ENCODE data around the gene UBE2H. TPM values are rescaled to one million over a fixed set of nuclear protein-coding genes. Genes with fewer than 3 reads are reported as not detected.
"Not testable (repeated sequence)": the region's sequence is repeated elsewhere in the genome, so short reads cannot be mapped to it uniquely, and the experiment has no call there.

UBE2H gene
- total RNA-seq, 2 experiments from 2014 or later: 52.1 to 52.5 TPM

GRCh38 chr7:129865925-129866201 is 86.9 kb downstream of the UBE2H start:
- Mint-ChIP-seq H3K36me3 (ENCODE audit: low read depth) (peaks cover 38% of the 10 kb centered on the region), H3K4me3 (no peak overlapping the region), H3K9me3 (no peaks in the 10 kb centered on the region), H3K4me1 (ENCODE audit: low read depth) (peaks cover 64% of the 10 kb centered on the region), H3K27ac (no peak overlapping the region), H3K27me3 (no peaks in the 10 kb centered on the region)
- peaks cover 17% of the 10 kb centered on the region for H3K4me1 ChIP-seq (ENCODE audit: insufficient read depth, low read length)
- H3K4me3 ChIP-seq (ENCODE audit: low read length): no peak overlapping the region
- H3K27ac ChIP-seq (ENCODE audit: low read depth in 1 of 2, low read length in 2 of 2): no peak overlapping the region
- POLR2A ChIA-PET: no interaction called here
- CTCF ChIA-PET: no interaction called here
- intact Hi-C loops (cut with DNase I, micrococcal nuclease): no loop called here
- no peaks in the 10 kb centered on the region for H3K36me3 ChIP-seq (ENCODE audit: insufficient read depth, low read length)
- H3K27me3 ChIP-seq (ENCODE audit: control insufficient read depth in 1 of 2, insufficient read depth in 2 of 2, low read length in 2 of 2): no peaks in the 10 kb centered on the region
- TF ChIP-seq, protein P1, sequence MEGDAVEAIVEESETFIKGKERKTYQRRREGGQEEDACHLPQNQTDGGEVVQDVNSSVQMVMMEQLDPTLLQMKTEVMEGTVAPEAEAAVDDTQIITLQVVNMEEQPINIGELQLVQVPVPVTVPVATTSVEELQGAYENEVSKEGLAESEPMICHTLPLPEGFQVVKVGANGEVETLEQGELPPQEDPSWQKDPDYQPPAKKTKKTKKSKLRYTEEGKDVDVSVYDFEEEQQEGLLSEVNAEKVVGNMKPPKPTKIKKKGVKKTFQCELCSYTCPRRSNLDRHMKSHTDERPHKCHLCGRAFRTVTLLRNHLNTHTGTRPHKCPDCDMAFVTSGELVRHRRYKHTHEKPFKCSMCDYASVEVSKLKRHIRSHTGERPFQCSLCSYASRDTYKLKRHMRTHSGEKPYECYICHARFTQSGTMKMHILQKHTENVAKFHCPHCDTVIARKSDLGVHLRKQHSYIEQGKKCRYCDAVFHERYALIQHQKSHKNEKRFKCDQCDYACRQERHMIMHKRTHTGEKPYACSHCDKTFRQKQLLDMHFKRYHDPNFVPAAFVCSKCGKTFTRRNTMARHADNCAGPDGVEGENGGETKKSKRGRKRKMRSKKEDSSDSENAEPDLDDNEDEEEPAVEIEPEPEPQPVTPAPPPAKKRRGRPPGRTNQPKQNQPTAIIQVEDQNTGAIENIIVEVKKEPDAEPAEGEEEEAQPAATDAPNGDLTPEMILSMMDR (IDR thresholded peaks at IDR 0.05): no peak
- ATAC-seq (ENCODE audit: poor library complexity) (no peak), DNase-seq (no peak)
- no peaks in the 10 kb centered on the region for H3K9me3 ChIP-seq (ENCODE audit: control insufficient read depth in 1 of 2, insufficient read depth in 1 of 2, low read length in 2 of 2)

GRCh38 chr7:129865093-129865924 is 87.5 kb downstream of the UBE2H start:
- Histone ChIP-seq H3K27ac (ENCODE audit: low read depth in 1 of 2, low read length in 2 of 2) (no peak overlapping the region), H3K4me3 (ENCODE audit: low read length) (no peak overlapping the region), H3K4me1 (ENCODE audit: insufficient read depth, low read length) (peaks cover 19% of the 10 kb centered on the region), H3K36me3 (ENCODE audit: insufficient read depth, low read length) (no peaks in the 10 kb centered on the region), H3K9me3 (ENCODE audit: control insufficient read depth in 1 of 2, insufficient read depth in 1 of 2, low read length in 2 of 2) (no peaks in the 10 kb centered on the region), H3K27me3 (ENCODE audit: control insufficient read depth in 1 of 2, insufficient read depth in 2 of 2, low read length in 2 of 2) (no peaks in the 10 kb centered on the region)
- H3K36me3 Mint-ChIP-seq (ENCODE audit: low read depth): peaks cover 35% of the 10 kb centered on the region
- H3K27ac Mint-ChIP-seq: no peak overlapping the region
- no peak for DNase-seq
- TF ChIP-seq, protein P1 (IDR thresholded peaks at IDR 0.05): no peak
- H3K4me1 Mint-ChIP-seq (ENCODE audit: low read depth): peaks cover 69% of the 10 kb centered on the region
- no peaks in the 10 kb centered on the region for H3K27me3 Mint-ChIP-seq
- H3K9me3 Mint-ChIP-seq: no peaks in the 10 kb centered on the region
- no peak for ATAC-seq (ENCODE audit: poor library complexity)
- ChIA-PET POLR2A (interaction anchor here (0.8 kb wide), 1 partner anchor 85 kb away, joined by 3 read pairs; no protein-coding TSS in a partner anchor), CTCF (no interaction called here)
- no peak overlapping the region for H3K4me3 Mint-ChIP-seq
- intact Hi-C loops (cut with DNase I, micrococcal nuclease): no loop called here

GRCh38 chr7:129864676-129865075 is 88.1 kb downstream of the UBE2H start:
- Mint-ChIP-seq H3K4me1 (ENCODE audit: low read depth) (peaks cover 69% of the 10 kb centered on the region), H3K36me3 (ENCODE audit: low read depth) (peaks cover 29% of the 10 kb centered on the region)
- H3K9me3 Mint-ChIP-seq; H3K27me3 Mint-ChIP-seq; H3K4me3 ChIP-seq (ENCODE audit: low read length); H3K9me3 ChIP-seq (ENCODE audit: control insufficient read depth in 1 of 2, insufficient read depth in 1 of 2, low read length in 2 of 2); ATAC-seq (ENCODE audit: poor library complexity); CTCF ChIA-PET; H3K27ac Mint-ChIP-seq; H3K27me3 ChIP-seq (ENCODE audit: control insufficient read depth in 1 of 2, insufficient read depth in 2 of 2, low read length in 2 of 2); H3K27ac ChIP-seq (ENCODE audit: low read depth in 1 of 2, low read length in 2 of 2); DNase-seq; intact Hi-C loops (cut with DNase I, micrococcal nuclease); H3K36me3 ChIP-seq (ENCODE audit: insufficient read depth, low read length); H3K4me3 Mint-ChIP-seq: not testable (repeated sequence)
- peaks cover 18% of the 10 kb centered on the region for H3K4me1 ChIP-seq (ENCODE audit: insufficient read depth, low read length)
- POLR2A ChIA-PET: interaction anchor here (0.8 kb wide), 1 partner anchor 86 kb away, joined by 3 read pairs; no protein-coding TSS in a partner anchor

DNA sequence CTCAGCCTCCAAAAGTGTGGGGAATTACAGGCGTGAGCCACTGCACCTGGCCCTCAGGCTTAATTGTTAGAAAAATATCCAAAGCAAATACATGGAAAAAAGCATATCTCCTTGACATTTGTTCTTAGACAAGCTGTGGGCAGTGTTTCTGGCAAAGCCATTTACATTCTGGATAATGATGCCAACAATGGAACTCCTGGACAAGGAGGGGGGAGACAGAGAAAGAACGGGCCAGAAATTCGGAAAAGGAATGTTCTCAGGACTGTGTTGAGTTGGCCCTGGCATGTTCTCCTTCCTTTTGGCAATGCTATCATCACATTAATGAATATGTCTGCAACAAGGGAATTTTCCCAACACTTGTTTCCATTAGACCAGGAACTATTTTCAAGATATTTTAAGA is 88.7 kb downstream of the UBE2H start:
- CTCF ChIA-PET: no interaction called here

More for the DNA sequence above, 88.7 kb downstream of the UBE2H start:
- no peak overlapping the region for H3K27ac ChIP-seq (ENCODE audit: low read depth in 1 of 2, low read length in 2 of 2)
- H3K4me3 ChIP-seq (ENCODE audit: low read length): no peak overlapping the region
- Mint-ChIP-seq H3K27me3 (no peaks in the 10 kb centered on the region), H3K4me1 (ENCODE audit: low read depth) (peaks cover 69% of the 10 kb centered on the region), H3K4me3 (no peak overlapping the region), H3K36me3 (ENCODE audit: low read depth) (peaks cover 22% of the 10 kb centered on the region), H3K9me3 (no peaks in the 10 kb centered on the region), H3K27ac (no peak overlapping the region)
- no peaks in the 10 kb centered on the region for H3K27me3 ChIP-seq (ENCODE audit: control insufficient read depth in 1 of 2, insufficient read depth in 2 of 2, low read length in 2 of 2)
- peaks cover 16% of the 10 kb centered on the region for H3K4me1 ChIP-seq (ENCODE audit: insufficient read depth, low read length)
- intact Hi-C loops (cut with DNase I, micrococcal nuclease): no loop called here
- TF ChIP-seq, protein P1 (IDR thresholded peaks at IDR 0.05): no peak
- no peaks in the 10 kb centered on the region for H3K36me3 ChIP-seq (ENCODE audit: insufficient read depth, low read length)
- DNase-seq: no peak
- no peaks in the 10 kb centered on the region for H3K9me3 ChIP-seq (ENCODE audit: control insufficient read depth in 1 of 2, insufficient read depth in 1 of 2, low read length in 2 of 2)
- POLR2A ChIA-PET: no interaction called here
- ATAC-seq (ENCODE audit: poor library complexity): no peak

Measured in CD4-positive, alpha-beta T cell (primary cell).